ENCODE measurements around the gene PRPH. TPM values are rescaled to one million over a fixed set of nuclear protein-coding genes. Genes with fewer than 3 reads are reported as not detected.
"Not testable (repeated sequence)": the region's sequence is repeated elsewhere in the genome, so short reads cannot be mapped to it uniquely, and the experiment has no call there.

The PRPH gene
- polyA plus RNA-seq (ENCODE audit: insufficient read length in 4 of 4): under 1 TPM in 2 of 4 donors, not detected in 2; 0.59 to 0.99 TPM

DNA sequence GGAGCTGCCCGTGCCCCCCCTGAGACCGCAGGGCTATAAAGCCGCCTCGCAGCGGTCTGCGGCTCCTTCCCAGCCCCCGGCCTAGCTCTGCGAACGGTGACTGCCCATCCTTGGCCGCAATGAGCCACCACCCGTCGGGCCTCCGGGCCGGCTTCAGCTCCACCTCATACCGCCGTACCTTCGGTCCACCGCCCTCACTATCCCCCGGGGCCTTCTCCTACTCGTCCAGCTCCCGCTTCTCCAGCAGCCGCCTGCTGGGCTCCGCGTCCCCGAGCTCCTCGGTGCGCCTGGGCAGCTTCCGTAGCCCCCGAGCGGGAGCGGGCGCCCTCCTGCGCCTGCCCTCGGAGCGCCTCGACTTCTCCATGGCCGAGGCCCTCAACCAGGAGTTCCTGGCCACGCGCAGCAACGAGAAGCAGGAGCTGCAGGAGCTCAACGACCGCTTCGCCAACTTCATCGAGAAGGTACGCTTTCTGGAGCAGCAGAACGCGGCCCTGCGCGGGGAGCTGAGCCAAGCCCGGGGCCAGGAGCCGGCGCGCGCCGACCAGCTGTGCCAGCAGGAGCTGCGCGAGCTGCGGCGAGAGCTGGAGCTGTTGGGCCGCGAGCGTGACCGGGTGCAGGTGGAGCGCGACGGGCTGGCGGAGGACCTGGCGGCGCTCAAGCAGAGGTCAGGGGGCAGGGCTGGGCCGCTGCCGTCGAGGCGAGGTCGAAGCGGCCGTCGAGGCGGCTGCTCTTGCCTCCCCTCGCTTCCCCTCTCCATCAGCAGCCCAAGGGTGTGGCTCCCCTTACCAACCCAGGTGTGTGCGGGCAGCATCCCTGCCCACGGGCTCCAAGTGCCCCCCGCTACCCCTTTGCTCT, at the start of gene PRPH:
PRPH (plus strand) TSS at position 66 of the 855 bp plus-strand sequence; CDS start at position 120, 54 bp downstream.
- no peak for DNase-seq (ENCODE audit: low read depth in 4 of 4, low spot score in 2 of 4)

DNA sequence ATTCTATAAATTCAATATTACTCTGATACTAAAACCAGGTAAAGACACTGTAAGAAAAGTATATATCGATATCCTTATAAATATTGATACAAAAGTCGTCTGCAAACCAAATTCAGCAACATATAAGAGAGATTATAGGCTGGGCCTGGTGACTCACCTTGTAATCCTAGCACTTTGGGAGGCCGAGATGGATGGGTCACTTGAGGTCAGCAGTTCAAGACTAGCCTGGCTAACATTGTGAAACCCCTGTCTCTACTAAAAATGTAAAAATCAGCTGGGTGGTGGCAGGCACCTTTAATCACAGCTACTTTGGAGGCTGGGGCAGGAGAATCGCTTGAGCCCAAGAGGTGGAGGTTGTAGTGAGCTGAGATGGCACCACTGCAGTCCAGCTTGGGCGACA, 43.6 kb upstream of the PRPH start:
- DNase-seq (ENCODE audit: low read depth in 4 of 4, low spot score in 2 of 4): no peak

DNA sequence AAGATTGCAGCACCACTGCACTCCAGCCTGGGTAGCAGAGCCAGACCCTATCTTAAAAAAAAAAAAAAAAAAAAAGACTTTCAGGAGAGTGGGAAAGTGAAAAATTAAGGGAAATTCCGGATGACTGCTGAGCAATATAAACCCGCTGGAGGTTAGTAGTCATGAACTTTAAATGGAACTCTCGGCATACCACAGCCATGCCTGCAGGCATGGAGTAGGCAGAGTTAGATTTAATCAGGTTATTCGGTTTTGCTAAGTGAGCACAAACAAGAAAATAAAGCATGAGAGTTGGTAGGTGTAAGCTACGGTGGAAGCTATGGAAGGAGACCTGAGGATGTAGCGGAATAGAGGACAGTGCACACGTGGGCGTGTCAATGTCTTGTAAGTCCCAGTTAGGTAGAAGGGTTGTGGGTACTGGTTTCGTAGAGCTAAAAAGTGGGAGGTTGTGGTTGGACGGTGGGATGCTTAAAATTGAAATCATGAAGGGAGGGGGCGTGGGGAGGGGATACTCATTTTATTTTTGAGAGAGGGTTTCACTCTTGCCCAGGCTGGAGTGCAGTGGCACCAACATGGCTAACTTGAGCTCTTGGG, 41.8 kb upstream of the PRPH start:
- no peak for DNase-seq (ENCODE audit: low read depth in 4 of 4, low spot score in 2 of 4)

DNA sequence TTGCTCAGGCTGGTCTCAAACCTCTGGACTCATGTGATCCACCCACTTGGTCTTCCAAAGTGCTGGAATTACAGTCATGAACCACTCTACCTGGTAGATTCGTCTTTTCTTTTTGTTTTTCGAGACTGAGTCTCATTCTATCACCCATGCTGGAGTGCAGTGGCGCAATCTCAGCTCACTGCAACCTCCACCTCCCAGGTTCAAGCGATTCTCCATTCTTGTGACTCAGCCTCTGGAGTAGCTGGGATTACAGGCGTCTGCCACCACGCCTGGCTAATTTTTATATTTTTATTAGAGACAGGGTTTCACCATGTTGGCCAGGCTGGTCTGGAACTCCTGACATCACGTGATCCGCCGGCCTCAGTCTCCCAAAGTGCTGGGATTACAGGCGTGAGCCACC, 39.5 kb upstream of the PRPH start:
- DNase-seq (ENCODE audit: low read depth in 4 of 4, low spot score in 2 of 4): not testable (repeated sequence)

DNA sequence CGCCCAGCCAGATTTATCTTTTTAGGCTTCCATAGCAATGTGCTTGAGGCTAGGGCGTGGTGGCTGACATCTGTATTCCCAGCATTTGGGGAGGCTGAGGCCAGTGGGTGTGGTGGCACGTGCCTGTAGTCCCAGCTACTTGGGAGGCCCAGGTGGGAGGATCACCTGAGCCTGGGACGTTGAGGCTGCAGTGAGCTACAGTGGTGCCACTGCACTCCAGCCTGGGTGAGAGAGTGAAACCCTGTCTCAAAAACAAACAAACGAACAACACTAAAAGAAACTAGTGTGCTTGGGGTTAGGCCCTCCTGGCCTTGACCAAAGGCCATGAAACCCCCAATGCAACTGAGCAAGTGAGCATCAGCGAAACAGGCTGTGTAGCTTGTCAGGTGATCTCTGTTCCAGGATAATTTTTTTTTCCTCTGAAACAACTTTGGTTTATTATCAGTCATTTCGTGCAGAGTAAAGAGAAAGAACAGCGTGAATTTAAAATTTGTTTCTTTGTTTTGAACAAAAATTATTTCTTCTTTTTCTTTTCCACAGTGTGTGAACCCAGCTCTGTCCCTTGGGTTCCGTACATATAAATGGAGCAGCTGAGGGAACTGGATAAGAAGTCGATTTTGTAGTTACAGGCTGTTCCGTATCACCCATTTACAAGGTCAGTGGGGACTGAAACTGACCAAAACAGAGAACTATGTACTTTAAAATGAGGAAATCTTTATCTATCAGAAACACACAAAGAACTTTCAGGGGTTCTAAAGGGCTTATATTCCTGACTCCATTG, 38.9 kb upstream of the PRPH start:
- no peak for DNase-seq (ENCODE audit: low read depth in 4 of 4, low spot score in 2 of 4)

DNA sequence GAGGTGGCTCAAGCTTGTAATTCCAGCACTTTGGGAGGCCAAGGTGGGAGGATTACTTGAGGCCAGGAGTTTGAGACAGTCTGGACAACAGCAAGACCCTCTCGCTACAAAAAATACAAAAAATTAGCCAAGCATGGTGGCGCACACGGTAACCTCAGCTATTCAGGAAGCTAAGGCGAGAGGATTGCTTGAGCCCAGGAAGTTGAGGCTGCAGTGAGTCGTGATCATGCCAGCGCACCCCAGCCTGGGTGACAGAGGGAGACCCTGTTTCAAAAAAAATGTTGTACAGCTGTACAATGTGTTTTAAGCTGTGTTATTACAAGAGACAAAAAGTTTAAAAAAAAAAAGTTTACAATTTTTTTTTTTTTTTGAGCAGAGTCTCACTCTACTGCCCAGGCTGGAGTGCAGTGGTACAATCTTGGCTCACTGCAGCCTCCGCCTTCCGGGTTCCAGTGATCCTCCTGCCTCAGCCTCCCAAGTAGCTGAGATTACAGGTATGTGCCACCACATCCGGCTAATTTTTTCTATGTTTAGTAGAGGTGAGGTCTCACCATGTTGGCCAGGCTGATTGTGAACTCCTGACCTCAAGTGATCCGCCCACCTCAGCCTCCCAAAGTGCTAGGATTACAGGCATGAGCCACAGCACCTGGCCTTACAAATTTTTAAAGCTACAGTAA, 37.3 kb upstream of the PRPH start:
- not testable (repeated sequence) for DNase-seq (ENCODE audit: low read depth in 4 of 4, low spot score in 2 of 4)

DNA sequence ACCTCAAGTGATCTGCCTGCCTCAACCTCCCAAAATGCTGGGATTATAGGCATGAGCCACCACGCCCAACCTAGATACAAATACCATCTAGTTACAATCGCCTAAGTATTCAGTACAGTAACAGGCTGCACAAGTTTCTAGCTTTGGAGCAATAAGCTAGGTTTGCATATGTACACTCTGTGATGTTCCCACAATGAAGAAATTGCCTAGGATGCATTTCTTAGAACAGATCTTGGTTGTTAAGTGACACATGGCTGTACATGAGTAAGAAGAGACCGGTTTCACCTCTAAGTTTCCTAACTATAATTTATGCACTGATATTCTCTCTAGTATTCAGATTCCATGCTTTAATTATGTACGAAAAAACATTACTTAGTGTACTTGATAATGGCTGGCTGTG, 35.5 kb upstream of the PRPH start:
- no peak for DNase-seq (ENCODE audit: low read depth in 4 of 4, low spot score in 2 of 4)

DNA sequence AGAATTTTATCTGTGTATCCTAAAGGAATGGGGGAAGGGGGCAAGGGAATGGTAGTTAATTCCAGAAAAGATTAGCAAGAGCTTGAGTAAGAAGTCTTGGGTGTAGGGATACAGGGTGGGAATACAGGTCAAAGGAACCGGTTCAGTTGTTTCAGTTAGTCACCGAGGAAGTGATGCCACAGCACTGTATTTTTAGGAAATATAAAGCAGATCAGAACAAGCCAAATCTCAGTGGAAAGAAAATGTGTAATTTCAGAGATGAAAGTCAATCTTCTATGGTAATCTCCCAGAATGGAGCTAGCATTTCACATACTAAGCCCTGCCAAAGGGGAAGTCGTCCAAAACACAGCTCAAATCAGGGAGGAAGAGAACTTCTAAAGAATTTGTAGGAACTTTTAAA, 34.8 kb upstream of the PRPH start:
- no peak for DNase-seq (ENCODE audit: low read depth in 4 of 4, low spot score in 2 of 4)

DNA sequence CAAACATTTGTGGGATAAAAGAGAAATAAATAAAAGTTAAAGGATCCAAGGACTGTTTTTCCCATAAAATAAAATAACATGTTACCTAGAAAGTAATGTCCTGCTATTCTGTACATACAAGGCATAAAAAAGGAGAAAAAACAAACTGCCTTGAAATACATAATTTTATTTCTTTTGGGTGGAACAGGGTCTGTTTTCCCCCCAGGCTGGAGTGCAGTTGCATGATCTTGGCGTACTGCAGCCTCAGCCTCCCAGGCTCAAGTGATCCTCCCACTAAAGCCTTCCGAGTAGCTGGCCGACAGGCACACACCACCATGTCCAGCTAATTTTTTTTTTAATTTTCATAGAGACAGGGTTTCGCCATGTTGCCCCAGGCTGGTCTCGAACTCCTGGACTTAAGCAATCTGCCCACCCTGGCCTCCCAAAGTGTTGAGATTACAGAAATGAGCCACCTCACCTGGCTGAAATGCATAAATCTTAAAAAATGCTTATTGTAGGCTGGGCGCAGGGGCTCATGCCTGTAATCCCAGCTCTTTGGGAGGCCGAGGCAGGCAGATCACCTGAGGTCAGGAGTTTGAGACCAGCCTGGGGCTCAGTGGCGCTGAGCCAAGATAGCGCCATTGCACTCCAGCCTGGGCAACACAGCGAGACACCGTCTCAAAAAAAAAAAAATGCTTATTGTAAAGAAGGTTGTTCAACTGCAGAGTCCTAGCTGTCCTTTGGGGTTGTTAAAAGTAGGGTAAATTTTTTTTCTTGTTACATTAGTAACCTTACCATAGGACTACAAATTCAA, 34.2 kb upstream of the PRPH start:
- no peak for DNase-seq (ENCODE audit: low read depth in 4 of 4, low spot score in 2 of 4)

DNA sequence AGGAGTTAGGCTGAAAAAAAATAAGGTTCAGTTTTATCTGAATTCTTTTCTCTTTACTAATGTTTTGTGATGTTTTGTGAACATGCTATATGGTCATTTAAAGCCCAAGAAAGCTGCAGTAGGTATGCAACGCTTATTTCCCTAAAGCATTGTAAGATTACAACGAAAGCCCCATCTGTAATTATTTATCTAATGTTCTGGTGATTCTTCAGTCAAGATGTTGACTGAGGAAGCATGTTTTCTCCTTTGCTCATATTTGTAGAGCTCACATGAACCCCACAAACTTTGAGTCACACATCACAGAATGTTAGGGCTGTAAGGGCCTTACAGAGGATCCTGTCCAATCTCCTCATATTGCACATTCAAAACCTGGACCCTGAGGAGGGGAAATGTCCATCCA, 33.2 kb upstream of the PRPH start:
- DNase-seq (ENCODE audit: low read depth in 4 of 4, low spot score in 2 of 4): no peak

DNA sequence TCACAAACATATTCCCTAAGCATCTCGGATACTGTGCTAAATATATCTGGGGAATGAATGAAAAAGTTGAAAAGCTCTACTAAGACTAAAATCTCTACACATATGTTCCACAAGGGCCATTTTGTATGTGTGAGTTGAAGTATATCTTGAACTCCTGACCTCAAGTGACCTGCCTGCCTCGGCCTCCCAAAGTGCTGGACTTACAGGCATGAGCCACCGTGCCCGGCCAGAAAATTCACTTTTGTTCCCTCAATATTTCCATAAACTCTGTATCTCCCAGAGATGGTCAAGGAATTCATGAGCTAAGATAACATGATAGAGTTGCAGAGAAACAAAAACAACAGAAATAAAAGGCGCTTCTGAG, 31.6 kb upstream of the PRPH start:
- no peak for DNase-seq (ENCODE audit: low read depth in 4 of 4, low spot score in 2 of 4)

DNA sequence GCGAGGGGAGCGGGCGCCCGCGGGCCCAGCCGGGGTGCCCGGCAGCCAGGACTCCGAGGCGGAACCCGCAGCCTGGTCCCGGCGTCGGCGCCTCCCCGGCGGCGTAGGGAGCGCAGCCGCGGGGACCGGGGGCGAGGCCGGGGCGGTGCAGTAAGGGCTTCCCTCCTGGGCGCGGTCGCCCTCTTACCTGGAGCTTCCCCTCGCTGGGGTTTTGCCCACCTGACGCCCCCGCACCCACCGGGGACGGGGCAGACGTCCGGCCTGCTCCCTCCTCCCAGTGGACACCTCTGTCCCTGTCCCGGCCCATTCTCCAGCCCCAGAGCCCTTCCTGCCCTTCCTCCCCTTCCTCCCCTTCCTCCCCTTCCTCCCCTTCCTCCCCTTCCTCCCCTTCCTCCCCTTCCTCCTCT, 30.5 kb upstream of the PRPH start:
- no peak for DNase-seq (ENCODE audit: low read depth in 4 of 4, low spot score in 2 of 4)

DNA sequence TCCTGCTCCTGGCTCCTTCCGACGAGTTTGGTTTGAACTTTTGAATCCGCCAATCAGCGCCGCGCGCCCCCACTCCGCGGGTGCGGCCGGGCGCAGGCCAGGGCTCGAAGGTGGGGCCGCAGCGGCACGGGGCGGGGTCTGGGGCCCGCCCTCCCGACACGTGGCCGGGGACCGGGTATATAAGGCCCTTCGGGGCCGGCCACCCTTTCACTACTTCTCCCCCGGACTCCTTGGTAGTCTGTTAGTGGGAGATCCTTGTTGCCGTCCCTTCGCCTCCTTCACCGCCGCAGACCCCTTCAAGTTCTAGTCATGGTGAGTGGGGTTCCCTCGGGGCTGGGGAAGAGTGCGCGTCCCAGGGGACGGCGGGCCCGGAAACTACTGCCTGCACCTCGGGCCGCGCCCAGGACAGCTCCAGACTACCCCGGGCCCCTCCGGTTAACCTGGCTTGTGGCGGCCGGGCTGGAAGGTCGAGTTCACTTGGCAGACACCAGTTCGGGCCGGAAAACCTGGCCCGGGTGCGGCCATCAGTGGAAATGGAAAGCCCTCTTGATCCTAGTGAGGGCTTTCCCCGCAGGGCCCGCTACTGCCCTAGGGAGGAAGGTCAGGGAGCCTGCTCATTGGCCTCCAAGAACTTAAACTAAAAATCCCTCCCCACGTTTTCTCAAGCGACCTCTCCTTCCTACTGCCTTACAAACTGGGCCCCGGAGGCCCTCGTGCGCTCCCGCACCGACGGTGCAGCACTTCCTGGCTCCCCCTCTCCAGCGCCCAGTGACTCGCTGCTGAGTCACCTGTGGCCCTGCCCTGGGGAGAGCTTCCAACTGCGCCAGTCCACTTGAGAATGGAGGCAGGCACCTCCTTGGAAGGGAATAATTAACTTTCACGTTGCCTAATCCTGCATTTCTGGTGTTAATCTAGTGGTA, 29.8 kb upstream of the PRPH start, which contains the start of gene TUBA1C:
TUBA1C (plus strand) TSS at position 210 of the 920 bp plus-strand sequence; CDS start at position 310, 100 bp downstream.
- peak; percentile 73 to 88 (median 81) for DNase-seq (ENCODE audit: low read depth in 4 of 4, low spot score in 2 of 4)

DNA sequence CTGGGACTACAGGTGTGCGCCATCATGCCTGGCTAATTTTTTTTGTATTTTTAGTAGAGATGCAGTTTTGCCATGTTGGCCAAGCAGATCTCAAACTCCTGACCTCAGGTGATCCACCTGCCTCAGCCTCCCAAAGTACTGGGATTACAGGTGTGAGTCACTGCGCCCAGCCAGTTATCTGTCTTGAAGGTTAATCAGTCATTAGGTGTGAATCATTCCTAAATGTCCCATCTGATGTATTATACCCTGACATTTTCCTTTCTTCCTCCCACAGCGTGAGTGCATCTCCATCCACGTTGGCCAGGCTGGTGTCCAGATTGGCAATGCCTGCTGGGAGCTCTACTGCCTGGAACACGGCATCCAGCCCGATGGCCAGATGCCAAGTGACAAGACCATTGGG, 25.8 kb upstream of the PRPH start:
- DNase-seq (ENCODE audit: low read depth in 4 of 4, low spot score in 2 of 4): not testable (repeated sequence)

DNA sequence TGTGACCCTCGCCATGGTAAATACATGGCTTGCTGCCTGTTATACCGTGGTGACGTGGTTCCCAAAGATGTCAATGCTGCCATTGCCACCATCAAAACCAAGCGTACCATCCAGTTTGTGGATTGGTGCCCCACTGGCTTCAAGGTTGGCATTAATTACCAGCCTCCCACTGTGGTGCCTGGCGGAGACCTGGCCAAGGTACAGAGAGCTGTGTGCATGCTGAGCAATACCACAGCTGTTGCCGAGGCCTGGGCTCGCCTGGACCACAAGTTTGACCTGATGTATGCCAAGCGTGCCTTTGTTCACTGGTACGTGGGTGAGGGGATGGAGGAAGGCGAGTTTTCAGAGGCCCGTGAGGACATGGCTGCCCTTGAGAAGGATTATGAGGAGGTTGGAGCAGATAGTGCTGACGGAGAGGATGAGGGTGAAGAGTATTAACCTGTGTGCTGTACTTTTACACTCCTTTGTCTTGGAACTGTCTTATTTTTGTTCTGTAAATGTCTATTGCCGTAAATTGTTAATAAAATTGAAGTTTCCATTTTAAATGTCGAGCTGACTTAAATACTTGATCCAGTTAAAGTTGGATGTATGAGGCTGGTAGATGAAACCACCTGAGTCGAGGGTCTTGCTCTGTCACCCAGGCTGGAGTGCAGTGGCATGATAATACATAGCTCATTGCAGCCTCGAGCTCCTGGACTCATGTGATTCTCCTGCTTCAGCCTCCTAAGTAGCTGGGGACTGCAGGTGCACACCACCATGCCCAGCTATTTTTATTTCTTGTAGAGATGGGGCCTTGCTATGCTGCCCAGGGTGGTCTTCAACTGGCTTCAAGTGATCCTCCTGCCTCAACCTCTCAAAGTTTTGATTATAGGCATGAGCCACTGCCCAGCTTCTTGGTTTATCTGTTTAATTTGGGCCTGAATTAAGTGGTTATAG, 21.9 kb upstream of the PRPH start:
- no peak for DNase-seq (ENCODE audit: low read depth in 4 of 4, low spot score in 2 of 4)

DNA sequence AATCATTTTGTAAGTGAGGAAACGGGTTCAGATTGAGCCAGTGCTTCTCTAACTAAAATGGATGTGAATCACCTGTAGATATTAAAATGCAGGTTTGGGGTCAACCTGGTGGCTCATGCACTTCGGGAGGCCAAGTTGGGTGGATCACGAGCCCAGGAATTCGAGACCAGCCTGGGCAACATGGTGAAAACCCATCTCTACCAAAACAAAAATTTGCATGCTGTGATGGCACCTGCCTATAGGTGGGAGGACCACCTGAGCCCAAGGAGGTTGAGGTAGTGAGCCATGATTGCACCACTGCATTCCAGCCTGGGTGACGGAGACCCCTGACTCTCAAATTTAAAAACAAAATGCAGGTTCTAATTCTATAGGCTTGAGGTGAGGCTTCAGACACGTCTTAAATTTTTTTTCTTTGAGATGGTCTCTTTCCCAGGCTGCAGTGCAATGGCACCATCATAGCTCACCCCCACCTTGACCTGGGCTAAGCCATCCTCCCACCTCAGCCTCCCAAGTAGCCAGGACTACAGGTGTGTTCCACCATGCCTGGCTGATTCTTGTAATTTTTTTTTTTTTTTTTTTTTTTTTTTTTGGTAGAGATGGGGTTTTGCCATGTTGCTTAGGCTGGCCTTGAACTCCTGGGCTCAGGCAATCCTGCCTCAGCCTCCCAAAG, 21.1 kb upstream of the PRPH start:
- no peak for DNase-seq (ENCODE audit: low read depth in 4 of 4, low spot score in 2 of 4)

DNA sequence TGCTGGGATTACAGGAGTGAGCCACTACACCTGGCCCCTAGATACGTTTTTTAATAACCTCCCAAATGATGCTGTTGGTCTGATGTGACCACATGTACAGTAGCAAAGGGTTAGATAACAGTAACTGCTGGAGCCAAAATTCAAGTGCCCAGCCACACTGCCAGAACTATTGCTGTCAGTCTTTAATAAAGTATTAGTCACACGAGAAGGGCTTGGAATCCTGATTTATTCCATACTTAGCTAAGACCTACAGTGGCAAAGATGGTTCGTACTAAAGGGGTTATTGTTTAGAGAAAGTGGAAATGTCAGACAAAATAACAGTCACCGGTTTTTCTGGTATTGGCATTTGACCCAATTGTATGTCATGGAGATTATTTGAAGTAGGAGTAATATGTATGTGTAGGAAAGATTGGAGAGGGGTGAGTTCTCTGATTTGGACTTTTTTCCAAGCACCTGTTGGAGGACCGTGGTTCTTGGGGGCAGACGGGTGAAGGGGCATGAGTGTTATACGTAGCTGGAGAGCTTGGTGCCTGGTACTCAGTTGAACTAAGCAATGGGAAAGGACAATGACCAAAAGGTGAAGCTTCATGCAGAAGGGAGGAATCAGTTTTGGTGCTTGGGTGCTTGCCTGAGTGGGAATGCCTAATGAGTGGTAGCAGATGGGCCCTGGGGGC, 20.4 kb upstream of the PRPH start:
- DNase-seq (ENCODE audit: low read depth in 4 of 4, low spot score in 2 of 4): no peak
